NB4 (cell line): ENCODE measurements around the gene SYNE3.

ENCODE experiments used
- DNase-seq: peaks from one replicate; pipeline ENCODE4 v3.0.0; 2010; ENCODE audit warnings: low read depth
- H3K4me3 ChIP-seq: one replicate; pipeline ENCODE4 v1.5.1; 2011; ENCODE audit warnings: mild to moderate bottlenecking, low read depth, low read length, moderate library complexity
- MYC ChIP-seq: IDR thresholded peaks from 2 replicates; pipeline ENCODE4 v1.6.1; 2011; ENCODE audit warnings: low read depth, low read length
- POLR2A ChIP-seq: IDR thresholded peaks from 2 replicates; pipeline ENCODE4 v1.6.1; 2011; ENCODE audit warnings: mild to moderate bottlenecking; ENCODE audit not compliant: insufficient read length; ENCODE audit errors: extremely low read depth
- TF ChIP-seq, protein P1 (sequence below): IDR thresholded peaks from one replicate; pipeline ENCODE4 v1.5.1; 2012; ENCODE audit warnings: low read depth, low read length
- TF ChIP-seq, protein P2 (sequence below): IDR thresholded peaks from 2 replicates; pipeline ENCODE4 v1.6.1; 2011; ENCODE audit warnings: low read depth, low read length

SYNE3 gene

DNA sequence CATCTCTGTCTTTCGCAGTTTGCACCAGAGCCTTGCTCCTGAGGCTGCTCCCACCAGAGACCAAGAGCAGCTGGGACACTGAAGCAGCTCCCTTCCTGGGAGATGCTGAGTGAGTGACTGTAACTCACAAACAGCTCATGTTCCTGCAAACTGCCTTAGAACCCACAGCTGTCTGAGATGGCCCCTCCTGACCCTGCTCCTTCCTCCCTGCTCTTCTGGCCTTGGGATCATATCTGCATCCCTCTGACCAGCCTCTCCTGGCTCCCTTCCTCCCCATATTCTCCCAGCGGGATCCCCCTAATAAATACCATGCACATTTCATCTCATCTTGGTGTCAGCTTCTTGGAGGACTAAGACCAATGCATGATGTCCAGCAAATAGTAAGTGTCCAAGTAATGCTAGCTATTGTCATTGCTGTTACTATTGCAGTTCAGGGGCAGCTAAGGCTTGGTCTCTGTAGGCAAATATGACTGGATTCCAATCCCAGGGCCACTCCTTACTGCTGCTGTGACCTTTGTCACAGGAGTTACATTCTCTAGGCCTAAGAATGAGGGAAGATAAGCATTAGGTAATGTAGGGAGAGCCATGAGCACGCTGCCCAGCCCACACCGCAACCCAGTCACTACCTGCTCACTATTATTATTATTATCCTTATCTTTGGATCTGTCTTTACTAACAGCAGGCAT lies 47.9 kb downstream of the SYNE3 start:
- no peak for TF ChIP-seq MYC
- TF ChIP-seq, protein P1, sequence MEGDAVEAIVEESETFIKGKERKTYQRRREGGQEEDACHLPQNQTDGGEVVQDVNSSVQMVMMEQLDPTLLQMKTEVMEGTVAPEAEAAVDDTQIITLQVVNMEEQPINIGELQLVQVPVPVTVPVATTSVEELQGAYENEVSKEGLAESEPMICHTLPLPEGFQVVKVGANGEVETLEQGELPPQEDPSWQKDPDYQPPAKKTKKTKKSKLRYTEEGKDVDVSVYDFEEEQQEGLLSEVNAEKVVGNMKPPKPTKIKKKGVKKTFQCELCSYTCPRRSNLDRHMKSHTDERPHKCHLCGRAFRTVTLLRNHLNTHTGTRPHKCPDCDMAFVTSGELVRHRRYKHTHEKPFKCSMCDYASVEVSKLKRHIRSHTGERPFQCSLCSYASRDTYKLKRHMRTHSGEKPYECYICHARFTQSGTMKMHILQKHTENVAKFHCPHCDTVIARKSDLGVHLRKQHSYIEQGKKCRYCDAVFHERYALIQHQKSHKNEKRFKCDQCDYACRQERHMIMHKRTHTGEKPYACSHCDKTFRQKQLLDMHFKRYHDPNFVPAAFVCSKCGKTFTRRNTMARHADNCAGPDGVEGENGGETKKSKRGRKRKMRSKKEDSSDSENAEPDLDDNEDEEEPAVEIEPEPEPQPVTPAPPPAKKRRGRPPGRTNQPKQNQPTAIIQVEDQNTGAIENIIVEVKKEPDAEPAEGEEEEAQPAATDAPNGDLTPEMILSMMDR = no peak
- TF ChIP-seq, protein P2, sequence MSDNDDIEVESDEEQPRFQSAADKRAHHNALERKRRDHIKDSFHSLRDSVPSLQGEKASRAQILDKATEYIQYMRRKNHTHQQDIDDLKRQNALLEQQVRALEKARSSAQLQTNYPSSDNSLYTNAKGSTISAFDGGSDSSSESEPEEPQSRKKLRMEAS = no peak
- no peak for TF ChIP-seq POLR2A
- DNase-seq = no peak
- no peak overlapping the region for H3K4me3 ChIP-seq

DNA sequence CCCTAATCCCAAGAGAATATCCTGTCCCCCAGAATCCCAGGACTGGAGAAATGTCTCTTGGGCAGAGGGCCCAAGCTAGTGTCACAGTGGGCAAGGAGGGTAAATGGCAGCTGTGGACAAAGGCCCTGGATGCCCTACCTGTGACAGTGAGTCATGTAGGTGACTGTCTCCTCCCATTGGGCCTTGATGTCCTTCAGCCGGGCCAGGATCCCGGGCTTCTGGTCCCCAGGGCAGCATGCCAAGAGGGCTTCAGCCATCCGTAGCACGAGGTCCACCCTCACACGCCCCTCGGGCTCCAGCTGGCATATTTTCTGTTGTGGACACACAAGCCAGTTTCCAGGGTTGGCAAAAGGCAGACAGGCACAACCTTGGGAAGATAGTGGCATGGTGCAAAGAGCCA lies 48.8 kb downstream of the SYNE3 start:
- no peak for DNase-seq
- no peak overlapping the region for H3K4me3 ChIP-seq
- TF ChIP-seq, protein P2 = no peak
- TF ChIP-seq POLR2A (no peak), MYC (no peak)
- TF ChIP-seq, protein P1 = no peak

DNA sequence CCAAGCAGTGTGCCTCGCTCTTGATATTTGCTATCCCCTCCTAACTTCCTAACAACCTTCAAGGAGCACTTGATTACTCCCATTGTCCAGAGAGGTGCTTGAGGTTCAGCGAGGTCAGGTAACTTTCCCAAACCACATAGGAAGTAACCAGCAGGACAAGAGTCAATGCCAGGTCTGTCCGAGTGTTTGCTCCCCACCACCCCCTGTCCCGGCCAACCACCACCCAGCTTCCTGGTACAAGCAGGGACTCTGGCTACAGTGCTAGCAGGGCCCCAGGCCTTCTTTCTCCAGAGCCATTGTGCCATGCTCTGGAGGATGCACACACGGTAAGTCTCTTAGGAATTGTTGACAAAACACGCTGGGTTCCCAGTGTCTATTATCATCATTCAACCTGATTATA lies 49.2 kb downstream of the SYNE3 start:
- H3K4me3 ChIP-seq = no peak overlapping the region
- DNase-seq = no peak
- TF ChIP-seq, protein P1 = no peak
- TF ChIP-seq, protein P2 = no peak
- TF ChIP-seq POLR2A (no peak), MYC (no peak)
